LNCaP clone FGC (cell line): Measurements from ENCODE around the gene MLX.
"Not testable (repeated sequence)": the region's sequence is repeated elsewhere in the genome, so short reads cannot be mapped to it uniquely, and the experiment has no call there.

ENCODE experiments used
- DNase-seq: peaks from one replicate; pipeline ENCODE4 v3.0.0-alpha.2; 2011; ENCODE audit warnings: low read depth
- H3K4me3 ChIP-seq: 2 replicates; pipeline ENCODE4 v1.5.1; 2011; ENCODE audit warnings: mild to moderate bottlenecking, low read depth, low read length, control low read depth
- TF ChIP-seq, protein P1 (sequence below): IDR thresholded peaks from 2 replicates; pipeline ENCODE4 v1.5.1; 2012; ENCODE audit warnings: mild to moderate bottlenecking; ENCODE audit not compliant: control insufficient read depth, insufficient read depth; ENCODE audit errors: extremely low read depth

MLX gene

DNA sequence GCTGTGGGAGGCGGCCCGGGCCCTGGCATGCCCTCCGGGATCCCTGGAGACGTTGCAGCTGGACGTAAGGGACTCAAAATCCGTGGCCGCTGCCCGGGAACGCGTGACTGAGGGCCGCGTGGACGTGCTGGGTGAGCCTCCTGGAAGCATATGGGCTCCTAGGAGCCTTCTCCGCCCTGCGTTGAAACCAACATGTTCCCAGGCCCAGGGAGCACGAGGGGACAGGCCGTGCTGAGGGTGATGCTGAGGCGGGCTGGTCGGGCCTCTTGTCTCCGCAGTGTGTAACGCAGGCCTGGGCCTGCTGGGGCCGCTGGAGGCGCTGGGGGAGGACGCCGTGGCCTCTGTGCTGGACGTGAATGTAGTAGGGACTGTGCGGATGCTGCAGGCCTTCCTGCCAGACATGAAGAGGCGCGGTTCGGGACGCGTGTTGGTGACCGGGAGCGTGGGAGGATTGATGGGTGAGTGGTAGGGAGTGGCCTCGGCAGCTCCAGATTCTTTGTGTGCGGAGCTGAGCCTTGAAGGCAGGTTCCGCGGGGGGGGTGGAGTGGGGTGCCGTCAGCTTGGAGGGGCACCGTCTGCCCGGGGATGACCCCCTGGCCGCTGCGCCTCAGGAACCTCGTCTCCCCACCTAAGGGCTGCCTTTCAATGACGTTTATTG lies 13.6 kb upstream of the MLX start:
- peak overlapping the region; percentile 87 for H3K4me3 ChIP-seq
- TF ChIP-seq, protein P1, sequence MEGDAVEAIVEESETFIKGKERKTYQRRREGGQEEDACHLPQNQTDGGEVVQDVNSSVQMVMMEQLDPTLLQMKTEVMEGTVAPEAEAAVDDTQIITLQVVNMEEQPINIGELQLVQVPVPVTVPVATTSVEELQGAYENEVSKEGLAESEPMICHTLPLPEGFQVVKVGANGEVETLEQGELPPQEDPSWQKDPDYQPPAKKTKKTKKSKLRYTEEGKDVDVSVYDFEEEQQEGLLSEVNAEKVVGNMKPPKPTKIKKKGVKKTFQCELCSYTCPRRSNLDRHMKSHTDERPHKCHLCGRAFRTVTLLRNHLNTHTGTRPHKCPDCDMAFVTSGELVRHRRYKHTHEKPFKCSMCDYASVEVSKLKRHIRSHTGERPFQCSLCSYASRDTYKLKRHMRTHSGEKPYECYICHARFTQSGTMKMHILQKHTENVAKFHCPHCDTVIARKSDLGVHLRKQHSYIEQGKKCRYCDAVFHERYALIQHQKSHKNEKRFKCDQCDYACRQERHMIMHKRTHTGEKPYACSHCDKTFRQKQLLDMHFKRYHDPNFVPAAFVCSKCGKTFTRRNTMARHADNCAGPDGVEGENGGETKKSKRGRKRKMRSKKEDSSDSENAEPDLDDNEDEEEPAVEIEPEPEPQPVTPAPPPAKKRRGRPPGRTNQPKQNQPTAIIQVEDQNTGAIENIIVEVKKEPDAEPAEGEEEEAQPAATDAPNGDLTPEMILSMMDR, result no peak
- DNase-seq, result no peak

DNA sequence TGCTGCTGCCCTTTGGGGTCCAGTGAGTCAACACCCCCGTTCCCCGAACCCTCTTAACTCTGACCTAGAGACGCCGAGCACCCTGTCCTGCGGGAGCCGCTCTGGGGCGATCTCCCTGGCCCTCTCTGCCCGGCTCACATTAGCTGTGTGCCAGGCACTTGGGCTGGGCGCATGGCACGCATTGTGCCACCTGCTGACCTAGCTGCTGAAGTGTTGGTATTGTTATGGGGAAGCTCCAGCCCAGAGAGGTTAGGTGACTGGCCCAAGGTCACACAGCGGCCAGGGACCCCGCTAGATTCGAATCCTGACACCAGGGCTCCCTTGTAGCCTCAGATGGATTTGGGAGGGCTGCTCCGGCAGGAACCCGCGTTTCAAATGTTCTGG lies 13.0 kb upstream of the MLX start:
- TF ChIP-seq, protein P1, result peak; percentile 68
- H3K4me3 ChIP-seq, result peak overlapping the region; percentile 87
- DNase-seq, result no peak

DNA sequence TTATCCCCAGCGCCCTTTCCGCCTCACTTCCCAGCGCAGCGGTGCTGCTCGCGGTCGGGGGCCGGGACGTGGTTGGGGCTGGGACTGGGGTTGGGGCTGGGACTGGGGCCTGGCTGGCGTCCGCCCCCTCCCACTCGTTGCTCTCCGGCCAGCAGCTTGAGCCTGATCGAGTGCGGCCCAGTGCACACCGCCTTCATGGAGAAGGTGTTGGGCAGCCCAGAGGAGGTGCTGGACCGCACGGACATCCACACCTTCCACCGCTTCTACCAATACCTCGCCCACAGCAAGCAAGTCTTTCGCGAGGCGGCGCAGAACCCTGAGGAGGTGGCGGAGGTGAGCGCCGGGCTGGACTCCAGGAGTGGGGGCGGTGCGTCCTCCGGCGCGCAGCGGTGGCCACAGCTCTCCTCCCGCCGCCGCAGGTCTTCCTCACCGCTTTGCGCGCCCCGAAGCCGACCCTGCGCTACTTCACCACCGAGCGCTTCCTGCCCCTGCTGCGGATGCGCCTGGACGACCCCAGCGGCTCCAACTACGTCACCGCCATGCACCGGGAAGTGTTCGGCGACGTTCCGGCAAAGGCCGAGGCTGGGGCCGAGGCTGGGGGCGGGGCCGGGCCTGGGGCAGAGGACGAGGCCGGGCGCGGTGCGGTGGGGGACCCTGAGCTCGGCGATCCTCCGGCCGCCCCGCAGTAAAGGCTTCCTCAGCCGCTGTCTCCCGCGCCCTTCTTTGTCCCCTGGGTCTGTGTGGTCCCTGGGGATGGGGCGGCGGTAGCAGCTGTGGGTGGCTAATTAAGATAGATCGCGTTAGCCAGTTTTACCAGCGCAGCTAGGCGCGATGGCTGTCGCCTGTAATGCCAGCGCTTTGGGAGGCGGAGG lies 12.4 kb upstream of the MLX start:
- H3K4me3 ChIP-seq, result peak overlapping the region; percentile 87
- TF ChIP-seq, protein P1, result peak; percentile 14; the same call in 1 of the 2 replicates
- no peak for DNase-seq

DNA sequence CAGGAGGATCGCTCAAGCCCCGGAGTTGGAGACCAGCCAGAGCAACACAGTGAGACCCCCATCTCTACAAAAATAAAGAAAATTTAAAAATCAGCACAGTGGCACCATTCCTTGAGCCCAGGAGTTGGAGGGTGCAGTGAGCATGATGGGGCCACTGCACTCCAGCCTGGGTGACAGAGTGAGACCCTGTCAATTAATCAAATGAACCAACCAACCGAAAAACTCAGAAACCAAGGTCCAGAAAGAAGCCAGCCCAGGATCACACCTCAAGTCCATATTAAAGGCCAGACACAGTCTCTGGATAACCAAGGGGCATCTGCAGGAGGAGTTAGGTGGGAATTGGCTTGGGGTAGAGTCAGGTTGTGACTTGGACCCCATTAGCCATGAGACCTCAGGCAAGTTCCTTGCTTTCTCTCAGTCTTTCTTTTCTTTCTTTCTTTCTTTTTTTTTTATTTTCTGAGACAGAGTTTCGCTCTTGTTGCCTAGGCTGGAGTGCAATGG lies 11.7 kb upstream of the MLX start:
- peak overlapping the region; percentile 87 for H3K4me3 ChIP-seq
- no peak for DNase-seq
- TF ChIP-seq, protein P1, result no peak

DNA sequence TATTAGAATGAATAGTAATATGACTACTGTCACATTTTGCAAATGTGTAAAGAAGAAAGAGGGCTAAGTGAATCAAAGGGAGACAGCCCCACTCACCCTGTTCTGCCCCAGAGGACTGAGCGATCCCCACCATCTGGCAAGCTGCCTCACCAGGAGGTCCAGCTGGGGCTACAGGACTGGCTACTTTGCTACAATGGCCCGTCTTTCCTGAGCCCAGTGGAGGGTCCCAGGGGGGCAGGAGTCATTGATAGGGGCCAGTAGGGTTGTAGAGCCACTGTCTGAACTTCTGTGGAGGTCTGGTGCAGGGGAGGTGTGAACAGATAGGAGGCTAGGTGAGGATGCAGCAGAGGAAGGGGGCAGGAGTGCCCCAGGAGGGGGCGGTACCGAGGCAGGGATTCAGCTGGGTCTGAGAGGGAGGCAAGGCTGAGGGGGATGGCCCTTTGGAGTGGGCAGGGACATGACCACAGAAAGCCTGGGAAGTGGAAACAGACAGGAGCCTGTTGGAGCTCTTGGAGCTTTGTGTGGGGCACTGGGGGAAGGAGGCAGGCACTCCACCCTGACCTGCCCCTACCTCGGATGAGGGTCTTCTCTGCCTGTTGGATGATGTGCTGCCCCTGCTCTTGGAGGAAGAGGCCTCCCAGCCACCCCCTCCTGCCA lies 10.8 kb upstream of the MLX start:
- H3K4me3 ChIP-seq, DNase-seq: not testable (repeated sequence)

DNA sequence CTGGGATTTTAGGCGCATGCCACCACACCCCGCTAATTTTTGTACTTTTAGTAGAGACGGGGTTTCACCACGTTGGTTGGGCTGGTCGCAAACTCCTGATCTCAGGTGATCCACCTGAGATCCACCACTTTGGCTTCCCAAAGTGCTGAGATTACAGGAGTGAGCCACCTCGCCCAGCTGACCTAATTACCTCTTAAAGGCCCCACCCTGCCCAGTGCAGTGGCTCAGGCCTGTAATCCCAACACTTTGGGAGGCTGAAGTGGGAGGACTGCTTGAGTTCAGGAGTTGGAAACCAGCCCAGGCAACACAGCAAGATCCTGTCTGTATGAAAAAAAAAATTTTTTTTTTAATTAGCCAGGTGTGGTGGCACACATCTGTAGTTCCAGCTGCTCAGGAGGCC lies 7.8 kb upstream of the MLX start:
- H3K4me3 ChIP-seq, result no peak overlapping the region
- TF ChIP-seq, protein P1, result no peak
- no peak for DNase-seq

DNA sequence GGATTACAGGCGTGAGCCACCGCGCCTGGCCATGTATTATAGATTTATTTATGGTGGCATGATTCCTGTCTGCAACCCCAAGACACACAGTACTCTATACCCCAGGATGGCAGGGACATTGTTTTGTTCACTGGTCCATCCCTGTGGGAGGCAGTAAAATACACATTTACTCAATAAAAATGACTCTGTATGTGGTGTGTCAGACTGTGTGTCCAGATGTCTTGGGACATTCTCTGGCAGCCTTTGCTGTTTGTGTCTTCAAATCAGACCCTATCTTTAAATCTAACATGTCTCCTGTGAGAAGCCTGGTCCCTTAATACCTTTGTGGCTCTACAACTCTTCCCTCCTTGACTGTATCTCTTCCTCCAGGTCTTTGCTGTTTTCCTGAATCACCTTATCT lies 6.7 kb upstream of the MLX start:
- TF ChIP-seq, protein P1, result no peak
- no peak overlapping the region for H3K4me3 ChIP-seq
- DNase-seq, result no peak
